Gastrocnemius medialis (tissue), 4 donors: Measurements from ENCODE around the gene PPME1. TPM values are rescaled to one million over a fixed set of nuclear protein-coding genes. Genes with fewer than 3 reads are reported as not detected.

ENCODE experiments used
- ATAC-seq, 2 donors: fragments of 150-250 bp; one replicate each; pipeline ENCODE4 v1.9.1; 2016
- DNase-seq, 2 donors: peaks; one replicate each; pipeline ENCODE4 v3.0.0-alpha.2; 2019
- H3K27ac ChIP-seq, 4 donors: fragments of 200-600 bp; sonication (generic); 1 replicate in 1 of 4; 2 replicates in 3 of 4; pipeline ENCODE4 v1.5.1; 2016 to 2018; ENCODE audit warnings: mild to moderate bottlenecking in 2 of 4, moderate library complexity in 1 of 4
- H3K27me3 ChIP-seq, 3 donors: fragments of 200-600 bp; sonication (generic) in 2 of 3; 1 replicate in 1 of 3; 2 replicates in 2 of 3; pipeline versions ENCODE4 v1.5.1 to v1.6.0; 2016 to 2019; ENCODE audit warnings: mild to moderate bottlenecking in 1 of 3, moderate library complexity in 1 of 3
- H3K36me3 ChIP-seq, 2 donors: fragments of 200-600 bp; sonication (generic) in 1 of 2; one replicate each; pipeline ENCODE4 v1.5.1; 2017 to 2018
- H3K4me1 ChIP-seq, 2 donors: fragments of 200-600 bp; sonication (generic) in 1 of 2; one replicate each; pipeline ENCODE4 v1.5.1; 2016 to 2017; ENCODE audit warnings: mild to moderate bottlenecking in 2 of 2
- H3K4me3 ChIP-seq, 4 donors: fragments of 200-600 bp; sonication (generic) in 3 of 4; 1 replicate in 1 of 4; 2 replicates in 3 of 4; pipeline ENCODE4 v1.5.1; 2016 to 2019; ENCODE audit warnings: mild to moderate bottlenecking in 2 of 4
- H3K9me3 ChIP-seq, 3 donors: fragments of 200-600 bp; sonication (generic) in 2 of 3; 1 replicate in 1 of 3; 2 replicates in 2 of 3; pipeline ENCODE4 v1.5.1; 2016 to 2019
- CTCF ChIP-seq, 5 experiments: fragments of 450-650 bp in 3 of 5; fragments of 200-600 bp in 2 of 5; sonication (generic) in 2 of 5; IDR thresholded peaks in 4 of 5; conservative IDR thresholded peaks in 1 of 5; 1 replicate in 4 of 5; 2 replicates in 1 of 5; pipeline ENCODE4 v1.5.1; 2016 to 2019; ENCODE audit warnings: antibody characterized with exemption in 5 of 5, mild to moderate bottlenecking in 3 of 5, moderate library complexity in 3 of 5
- POLR2A ChIP-seq, 2 donors: fragments of 450-650 bp; IDR thresholded peaks; one replicate each; pipeline ENCODE4 v1.6.1; 2017; ENCODE audit warnings: antibody characterized with exemption in 2 of 2, mild to moderate bottlenecking in 2 of 2, moderate library complexity in 2 of 2
- in situ Hi-C, 4 donors: fragments of 200-750 bp; cut with MboI; loops; one replicate each; pipeline versions ENCODE4 v1.15.0 to v1.8.0; 2017; ENCODE audit warnings: low sequenced_read_pairs in 4 of 4
- intact Hi-C: fragments of 100-400 bp; cut with DNase I; formaldehyde crosslinking; loops from one replicate; pipeline ENCODE4 v1.15.1; 2023; ENCODE audit warnings: low total_unique reads
- total RNA-seq, 4 donors: library from RNA; depleted of rRNA; stranded (reverse); fragments of >200 nt; gene quantifications; one replicate each; pipeline versions ENCODE4 v1.1.0 to v1.2.3, GENCODE V29; 2016

PPME1 gene
- total RNA-seq, 4 donors from 2014 or later = 31.5 to 51.7 (median 43.2) TPM

GRCh38 chr11:74235121-74235520 is 64.0 kb downstream of the PPME1 start:
- peaks cover 0 to 65% of the 10 kb centered on the region in 2 donors for H3K36me3 ChIP-seq
- no peak for ATAC-seq
- H3K4me1 ChIP-seq = peaks cover 5 to 7% of the 10 kb centered on the region in 2 donors
- no peak overlapping the region for H3K4me3 ChIP-seq
- in situ Hi-C loops (no loop called here), intact Hi-C loops (no loop called here)
- H3K27ac ChIP-seq = no peak overlapping the region
- no peaks in the 10 kb centered on the region for H3K27me3 ChIP-seq
- DNase-seq = no peak
- no peaks in the 10 kb centered on the region for H3K9me3 ChIP-seq
- TF ChIP-seq CTCF (IDR thresholded peaks at IDR 0.05 in 4 of 5, conservative IDR thresholded peaks at IDR 0.05 in 1 of 5) (no peak), POLR2A (IDR thresholded peaks at IDR 0.05) (no peak)

- peaks cover 0 to 61% of the 10 kb centered on the region in 2 donors for H3K36me3 ChIP-seq
- no peak for TF ChIP-seq POLR2A (IDR thresholded peaks at IDR 0.05)
- TF ChIP-seq CTCF (IDR thresholded peaks at IDR 0.05 in 4 of 5, conservative IDR thresholded peaks at IDR 0.05 in 1 of 5) = no peak
Measured at GRCh38 chr11:74237541-74237940, 66.5 kb downstream of the PPME1 start.

GRCh38 chr11:74238243-74238642 is 67.2 kb downstream of the PPME1 start:
- no peaks in the 10 kb centered on the region for H3K9me3 ChIP-seq
- intact Hi-C loops = no loop called here
- ATAC-seq = no peak
- no peak overlapping the region for H3K27ac ChIP-seq
- no peak for DNase-seq
- no peaks in the 10 kb centered on the region for H3K4me1 ChIP-seq
- H3K36me3 ChIP-seq = peaks cover 0 to 61% of the 10 kb centered on the region in 2 donors
- in situ Hi-C loops = no loop called here
- no peak for TF ChIP-seq CTCF (IDR thresholded peaks at IDR 0.05 in 4 of 5, conservative IDR thresholded peaks at IDR 0.05 in 1 of 5)
- no peak for TF ChIP-seq POLR2A (IDR thresholded peaks at IDR 0.05)
- no peak overlapping the region for H3K4me3 ChIP-seq
- H3K27me3 ChIP-seq = no peaks in the 10 kb centered on the region

More at GRCh38 chr11:74237541-74237940, 66.5 kb downstream of the PPME1 start:
- Histone ChIP-seq H3K27me3 (no peaks in the 10 kb centered on the region), H3K4me3 (no peak overlapping the region), H3K27ac (no peak overlapping the region), H3K4me1 (no peaks in the 10 kb centered on the region), H3K9me3 (no peaks in the 10 kb centered on the region)
- in situ Hi-C loops = no loop called here
- DNase-seq = no peak
- no peak for ATAC-seq
- intact Hi-C loops = no loop called here

GRCh38 chr11:74248469-74248868 is 77.4 kb downstream of the PPME1 start:
- intact Hi-C loops = no loop called here
- no peaks in the 10 kb centered on the region for H3K27me3 ChIP-seq
- ATAC-seq = no peak
- no peak overlapping the region for H3K27ac ChIP-seq
- H3K36me3 ChIP-seq = peaks cover 0 to 81% of the 10 kb centered on the region in 2 donors
- in situ Hi-C loops = no loop called here
- DNase-seq = no peak
- H3K4me1 ChIP-seq = no peaks in the 10 kb centered on the region
- H3K4me3 ChIP-seq = no peak overlapping the region
- TF ChIP-seq CTCF (IDR thresholded peaks at IDR 0.05 in 4 of 5, conservative IDR thresholded peaks at IDR 0.05 in 1 of 5) (no peak), POLR2A (IDR thresholded peaks at IDR 0.05) (no peak)
- no peaks in the 10 kb centered on the region for H3K9me3 ChIP-seq

- ATAC-seq = no peak
- TF ChIP-seq CTCF (IDR thresholded peaks at IDR 0.05 in 4 of 5, conservative IDR thresholded peaks at IDR 0.05 in 1 of 5) (no peak), POLR2A (IDR thresholded peaks at IDR 0.05) (no peak)
- H3K27ac ChIP-seq = no peak overlapping the region
- H3K9me3 ChIP-seq = no peaks in the 10 kb centered on the region
- intact Hi-C loops = no loop called here
- no peak for DNase-seq
- in situ Hi-C loops = no loop called here
- H3K36me3 ChIP-seq = peaks cover 0 to 91% of the 10 kb centered on the region in 2 donors
- H3K4me3 ChIP-seq = no peak overlapping the region
- H3K27me3 ChIP-seq = no peaks in the 10 kb centered on the region
- H3K4me1 ChIP-seq = no peaks in the 10 kb centered on the region
Measured at GRCh38 chr11:74249496-74249895, 78.4 kb downstream of the PPME1 start.
